NK-92 (cell line): Measurements from ENCODE around the gene PCDHGA7.
"Not testable (repeated sequence)": the region's sequence is repeated elsewhere in the genome, so short reads cannot be mapped to it uniquely, and the experiment has no call there.

ENCODE experiments used
- DNase-seq: peaks from one replicate; lab custom pipeline; 2025; ENCODE audit not compliant: unreplicated experiment; lab: John Stamatoyannopoulos, UW

The PCDHGA7 gene

DNA sequence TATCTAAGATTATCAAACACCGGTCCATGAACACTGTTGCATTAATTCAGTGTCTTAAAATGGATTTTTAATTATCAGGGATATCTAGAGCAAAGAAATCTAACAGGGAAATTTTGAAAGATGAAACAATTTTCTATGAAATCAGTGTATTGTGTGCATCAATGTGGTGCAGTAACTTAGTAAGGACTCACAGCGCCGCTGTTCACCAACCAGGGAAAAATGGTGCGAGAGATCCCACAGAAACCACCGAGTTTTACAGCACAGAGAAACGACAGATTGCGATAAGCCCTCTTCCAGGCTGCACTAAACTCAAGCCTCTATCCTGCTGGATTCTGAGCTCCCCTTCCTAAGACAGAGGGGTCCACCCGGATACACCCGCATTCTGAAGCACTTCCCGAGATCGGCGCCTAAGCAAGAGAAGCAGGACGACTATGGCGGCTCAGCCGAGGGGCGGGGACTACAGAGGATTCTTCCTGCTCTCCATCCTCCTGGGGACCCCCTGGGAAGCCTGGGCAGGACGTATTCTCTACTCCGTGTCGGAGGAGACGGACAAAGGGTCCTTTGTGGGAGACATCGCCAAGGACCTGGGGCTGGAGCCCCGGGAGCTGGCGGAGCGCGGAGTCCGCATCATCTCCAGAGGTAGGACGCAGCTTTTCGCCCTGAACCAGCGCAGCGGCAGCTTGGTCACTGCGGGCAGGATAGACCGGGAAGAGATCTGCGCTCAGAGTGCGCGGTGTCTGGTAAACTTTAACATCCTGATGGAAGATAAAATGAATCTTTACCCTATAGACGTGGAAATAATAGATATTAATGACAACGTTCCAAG is at the start of gene PCDHGA7:
Gene PCDHGA7 (plus strand): TSS at position 274 of the 826 bp plus-strand sequence. CDS start 158 bp downstream, at position 432.
- DNase-seq, result no peak

DNA sequence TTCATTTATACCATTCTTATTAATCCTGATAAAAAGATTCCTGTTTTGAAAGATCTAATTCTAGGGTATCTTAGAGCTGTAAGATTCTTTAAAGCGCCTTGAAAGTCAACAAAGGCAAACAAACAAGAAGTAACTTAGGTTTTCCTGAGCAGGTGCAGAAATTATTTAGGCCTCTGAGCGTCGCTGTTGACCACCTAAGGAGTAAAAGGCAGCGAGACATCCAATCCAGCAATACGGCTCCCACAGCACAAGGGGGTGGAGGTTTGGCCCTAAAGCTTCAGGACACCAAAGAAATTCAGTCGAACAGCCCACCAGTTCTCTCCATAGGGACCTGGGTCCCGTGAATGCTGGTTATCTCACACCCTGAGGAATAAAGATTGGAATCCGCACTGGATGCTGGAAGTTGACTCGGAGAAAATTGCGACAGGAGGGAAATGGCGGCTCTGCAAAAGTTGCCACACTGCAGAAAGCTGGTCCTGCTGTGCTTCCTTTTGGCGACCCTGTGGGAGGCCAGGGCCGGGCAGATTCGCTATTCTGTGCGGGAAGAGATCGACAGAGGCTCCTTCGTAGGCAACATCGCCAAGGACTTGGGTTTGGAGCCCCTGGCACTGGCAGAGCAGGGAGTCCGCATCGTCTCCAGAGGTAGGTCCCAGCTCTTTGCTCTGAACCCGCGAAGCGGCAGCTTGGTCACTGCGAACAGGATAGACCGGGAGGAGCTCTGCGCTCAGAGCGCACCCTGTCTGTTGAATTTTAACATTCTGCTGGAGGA is 43.8 kb upstream of the PCDHGA7 start, which contains the start of gene PCDHGA2:
Gene PCDHGA2 (plus strand): TSS at position 223 of the 769 bp plus-strand sequence.
- DNase-seq, result no peak

DNA sequence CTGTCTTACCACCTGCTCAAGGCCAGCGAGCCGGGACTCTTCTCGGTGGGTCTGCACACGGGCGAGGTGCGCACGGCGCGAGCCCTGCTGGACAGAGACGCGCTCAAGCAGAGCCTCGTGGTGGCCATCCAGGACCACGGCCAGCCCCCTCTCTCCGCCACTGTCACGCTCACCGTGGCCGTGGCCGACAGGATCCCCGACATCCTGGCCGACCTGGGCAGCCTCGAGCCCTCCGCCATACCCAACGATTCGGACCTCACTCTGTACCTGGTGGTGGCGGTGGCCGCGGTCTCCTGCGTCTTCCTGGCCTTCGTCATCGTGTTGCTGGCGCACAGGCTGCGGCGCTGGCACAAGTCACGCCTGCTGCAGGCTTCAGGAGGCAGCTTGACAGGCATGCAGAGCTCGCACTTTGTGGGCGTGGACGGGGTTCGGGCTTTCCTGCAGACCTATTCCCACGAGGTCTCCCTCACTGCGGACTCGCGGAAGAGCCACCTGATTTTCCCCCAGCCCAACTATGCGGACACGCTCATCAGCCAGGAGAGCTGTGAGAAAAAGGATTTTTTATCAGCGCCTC is 41.7 kb upstream of the PCDHGA7 start:
- not testable (repeated sequence) for DNase-seq

DNA sequence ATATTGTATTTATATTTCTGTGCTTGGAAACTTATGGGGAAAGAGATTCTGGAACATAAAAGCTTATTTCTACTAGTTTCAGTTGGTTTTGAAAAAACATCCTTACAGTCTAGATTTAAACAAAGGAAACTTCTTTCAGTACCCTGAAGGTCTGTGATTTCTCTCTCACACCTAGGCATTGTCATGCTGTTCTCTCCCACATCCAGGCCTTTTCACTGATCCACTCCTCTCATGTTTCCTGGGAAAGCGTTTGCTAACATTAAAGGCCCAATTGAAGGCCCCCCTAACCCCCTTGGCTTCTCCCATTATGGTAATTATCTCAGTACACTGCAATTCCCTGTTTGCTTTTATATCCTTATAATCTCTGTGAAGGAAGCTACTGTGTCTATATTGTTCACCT is 39.8 kb upstream of the PCDHGA7 start:
- no peak for DNase-seq

DNA sequence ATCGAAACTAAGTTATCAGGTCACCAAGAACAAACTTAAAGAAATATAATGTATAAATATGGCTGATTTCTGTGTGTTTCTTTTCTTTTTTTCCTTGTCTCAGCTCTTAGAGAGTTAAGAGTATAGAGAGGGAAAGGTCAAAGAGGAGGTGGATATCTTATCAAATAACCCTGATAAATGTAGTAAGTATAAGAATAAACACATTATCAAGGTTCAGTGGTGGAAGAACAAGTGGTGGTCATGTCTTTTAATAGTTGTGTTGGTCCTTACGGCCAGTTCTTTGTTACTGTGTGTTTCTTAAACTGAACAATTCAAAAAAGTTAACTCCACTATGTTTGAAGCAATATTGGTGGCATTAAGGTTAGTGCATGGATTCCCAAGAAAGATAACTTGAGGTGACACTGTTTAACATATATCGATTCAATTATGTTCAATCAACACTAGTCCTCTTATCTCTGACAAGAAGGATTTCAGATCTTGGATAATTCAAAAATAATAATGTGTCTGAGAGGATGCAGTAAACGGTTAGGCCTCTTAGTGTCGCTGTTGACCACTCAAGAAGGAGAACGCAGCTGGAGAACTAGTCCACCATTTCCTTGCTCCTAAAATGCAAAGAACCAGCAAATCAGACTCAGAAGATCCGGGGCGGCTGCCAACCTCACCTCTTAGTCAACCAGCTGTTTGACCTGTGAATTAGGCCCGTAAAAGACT is 39.1 kb upstream of the PCDHGA7 start, which contains the start of gene PCDHGA3:
Gene PCDHGA3 (plus strand): TSS at position 588 of the 711 bp plus-strand sequence. CDS start 205 bp downstream, outside the sequence.
- DNase-seq, result no peak

DNA sequence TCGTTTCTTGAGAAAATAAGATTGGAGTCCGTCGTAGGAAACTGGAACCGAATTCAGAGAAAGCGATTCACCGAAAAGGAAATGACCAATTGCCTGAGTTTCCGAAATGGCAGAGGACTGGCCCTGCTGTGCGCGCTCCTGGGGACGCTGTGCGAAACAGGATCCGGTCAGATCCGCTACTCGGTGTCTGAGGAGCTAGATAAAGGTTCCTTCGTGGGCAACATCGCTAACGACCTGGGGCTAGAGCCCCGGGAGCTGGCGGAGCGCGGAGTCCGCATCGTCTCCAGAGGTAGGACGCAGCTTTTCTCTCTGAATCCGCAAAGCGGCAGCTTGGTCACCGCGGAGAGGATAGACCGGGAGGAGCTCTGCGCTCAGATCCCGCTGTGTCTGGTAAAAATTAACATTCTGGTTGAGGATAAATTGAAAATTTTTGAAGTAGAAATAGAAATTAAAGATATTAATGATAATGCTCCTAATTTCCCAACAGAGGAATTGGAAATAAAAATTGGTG is 38.5 kb upstream of the PCDHGA7 start:
- DNase-seq, result no peak

DNA sequence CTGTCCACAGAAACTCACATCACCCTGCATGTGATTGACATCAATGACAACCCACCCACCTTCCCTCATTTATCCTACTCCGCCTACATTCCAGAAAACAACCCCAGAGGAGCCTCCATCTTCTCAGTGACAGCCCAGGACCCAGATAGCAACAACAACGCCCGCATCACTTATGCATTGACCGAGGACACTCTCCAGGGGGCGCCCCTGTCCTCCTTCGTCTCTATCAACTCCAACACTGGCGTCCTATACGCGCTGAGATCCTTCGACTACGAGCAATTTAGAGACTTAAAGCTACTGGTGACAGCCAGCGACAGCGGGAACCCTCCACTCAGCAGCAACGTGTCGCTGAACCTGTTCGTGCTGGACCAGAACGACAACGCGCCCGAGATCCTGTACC is 37.2 kb upstream of the PCDHGA7 start:
- DNase-seq, result no peak

DNA sequence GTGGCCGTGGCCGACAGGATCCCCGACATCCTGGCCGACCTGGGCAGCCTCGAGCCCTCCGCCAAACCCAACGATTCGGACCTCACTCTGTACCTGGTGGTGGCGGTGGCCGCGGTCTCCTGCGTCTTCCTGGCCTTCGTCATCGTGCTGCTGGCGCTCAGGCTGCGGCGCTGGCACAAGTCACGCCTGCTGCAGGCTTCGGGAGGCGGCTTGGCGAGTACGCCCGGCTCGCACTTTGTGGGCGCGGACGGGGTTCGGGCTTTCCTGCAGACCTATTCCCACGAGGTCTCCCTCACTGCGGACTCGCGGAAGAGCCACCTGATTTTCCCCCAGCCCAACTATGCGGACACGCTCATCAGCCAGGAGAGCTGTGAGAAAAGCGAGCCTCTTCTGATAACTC is 36.5 kb upstream of the PCDHGA7 start:
- not testable (repeated sequence) for DNase-seq

DNA sequence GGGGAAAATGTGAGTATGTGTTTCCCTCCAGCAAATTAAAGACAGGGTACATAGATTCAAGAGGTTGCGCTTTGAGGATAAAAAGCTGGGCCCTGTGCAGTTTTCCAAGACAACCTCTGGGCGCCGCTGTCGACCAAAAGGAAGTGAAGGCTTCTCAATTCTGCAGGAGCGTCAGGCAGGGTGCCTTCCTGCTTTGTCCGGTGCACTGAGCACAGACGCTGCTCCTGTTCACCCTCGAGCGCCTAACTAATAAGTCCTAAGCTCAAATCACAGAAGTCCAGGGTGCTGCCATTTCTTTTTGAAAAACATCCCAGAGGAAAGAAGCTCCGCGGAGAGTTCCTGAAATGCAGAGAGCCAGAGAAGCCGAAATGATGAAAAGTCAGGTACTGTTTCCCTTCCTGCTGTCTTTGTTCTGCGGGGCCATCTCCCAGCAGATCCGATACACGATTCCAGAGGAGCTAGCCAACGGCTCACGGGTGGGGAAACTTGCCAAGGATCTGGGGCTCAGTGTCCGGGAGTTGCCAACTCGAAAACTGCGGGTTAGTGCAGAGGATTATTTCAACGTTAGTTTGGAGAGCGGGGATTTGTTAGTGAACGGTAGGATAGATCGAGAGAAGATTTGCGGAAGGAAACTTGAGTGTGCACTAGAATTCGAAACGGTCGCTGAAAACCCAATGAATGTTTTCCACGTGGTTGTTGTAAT is 32.5 kb upstream of the PCDHGA7 start, which contains the start of gene PCDHGB1:
Gene PCDHGB1 (plus strand): TSS at position 183 of the 703 bp plus-strand sequence. CDS start 162 bp downstream, at position 345.
- DNase-seq, result no peak

DNA sequence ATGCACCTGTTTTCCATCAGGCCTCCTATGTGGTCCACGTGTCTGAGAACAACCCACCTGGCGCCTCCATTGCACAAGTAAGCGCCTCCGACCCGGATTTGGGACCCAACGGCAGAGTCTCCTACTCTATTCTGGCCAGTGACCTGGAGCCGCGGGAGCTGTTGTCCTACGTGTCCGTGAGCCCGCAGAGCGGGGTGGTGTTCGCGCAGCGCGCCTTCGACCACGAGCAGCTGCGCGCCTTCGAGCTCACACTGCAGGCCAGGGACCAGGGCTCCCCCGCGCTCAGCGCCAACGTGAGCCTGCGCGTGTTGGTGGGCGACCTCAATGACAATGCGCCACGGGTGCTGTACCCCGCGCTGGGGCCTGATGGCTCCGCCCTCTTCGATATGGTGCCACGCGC is 31.0 kb upstream of the PCDHGA7 start:
- no peak for DNase-seq

DNA sequence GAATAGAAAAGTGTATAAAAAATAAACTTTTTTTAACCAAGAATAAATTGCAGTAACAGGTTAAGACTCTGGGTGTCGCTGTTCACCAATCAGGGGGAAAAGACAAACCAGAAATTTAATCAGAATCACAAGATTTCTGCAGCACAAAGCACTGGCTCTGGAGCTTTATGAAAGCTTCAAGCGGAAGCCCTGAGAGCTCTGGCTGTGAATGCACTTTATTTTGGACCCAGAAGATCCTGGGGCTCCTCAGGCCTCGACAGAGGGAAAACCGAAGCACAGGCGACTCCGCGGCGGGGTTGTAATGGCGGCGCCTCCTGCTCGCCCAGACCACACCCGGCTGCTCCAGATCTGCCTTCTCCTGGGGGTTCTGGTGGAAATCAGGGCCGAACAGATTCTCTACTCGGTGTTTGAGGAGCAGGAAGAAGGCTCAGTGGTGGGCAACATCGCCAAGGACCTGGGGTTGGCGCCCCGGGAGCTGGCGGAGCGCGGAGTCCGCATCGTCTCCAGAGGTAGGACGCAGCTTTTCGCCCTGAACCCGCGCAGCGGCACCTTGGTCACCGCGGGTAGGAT is 27.6 kb upstream of the PCDHGA7 start, which contains the start of gene PCDHGA4:
Gene PCDHGA4 (plus strand): TSS at position 122 of the 570 bp plus-strand sequence. CDS start 87 bp downstream, at position 209.
- no peak for DNase-seq

DNA sequence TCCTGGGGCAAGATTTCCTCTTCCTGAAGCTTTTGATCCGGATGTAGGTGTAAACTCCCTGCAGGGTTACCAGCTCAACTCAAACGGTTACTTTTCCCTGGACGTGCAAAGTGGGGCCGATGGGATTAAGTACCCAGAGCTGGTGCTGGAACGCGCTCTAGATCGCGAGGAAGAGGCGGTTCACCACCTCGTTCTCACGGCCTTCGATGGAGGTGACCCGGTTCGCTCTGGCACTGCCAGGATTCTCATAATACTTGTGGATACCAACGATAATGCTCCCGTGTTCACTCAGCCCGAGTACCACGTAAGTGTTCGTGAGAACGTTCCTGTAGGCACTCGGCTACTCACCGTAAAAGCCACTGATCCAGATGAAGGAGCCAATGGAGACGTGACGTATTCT is 26.9 kb upstream of the PCDHGA7 start:
- no peak for DNase-seq

DNA sequence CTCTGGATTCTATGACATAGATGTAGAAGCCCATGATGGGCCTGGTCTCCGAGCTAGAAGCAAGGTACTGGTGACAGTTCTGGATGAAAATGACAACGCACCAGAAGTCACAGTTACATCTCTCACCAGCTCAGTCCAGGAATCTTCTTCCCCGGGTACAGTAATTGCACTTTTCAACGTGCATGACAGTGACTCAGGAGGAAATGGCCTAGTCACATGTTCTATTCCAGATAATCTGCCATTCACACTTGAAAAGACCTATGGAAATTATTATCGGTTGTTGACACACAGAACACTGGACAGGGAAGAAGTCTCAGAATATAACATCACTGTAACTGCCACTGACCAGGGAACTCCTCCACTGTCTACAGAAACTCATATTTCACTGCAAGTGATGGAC is 26.4 kb upstream of the PCDHGA7 start:
- DNase-seq, result no peak

DNA sequence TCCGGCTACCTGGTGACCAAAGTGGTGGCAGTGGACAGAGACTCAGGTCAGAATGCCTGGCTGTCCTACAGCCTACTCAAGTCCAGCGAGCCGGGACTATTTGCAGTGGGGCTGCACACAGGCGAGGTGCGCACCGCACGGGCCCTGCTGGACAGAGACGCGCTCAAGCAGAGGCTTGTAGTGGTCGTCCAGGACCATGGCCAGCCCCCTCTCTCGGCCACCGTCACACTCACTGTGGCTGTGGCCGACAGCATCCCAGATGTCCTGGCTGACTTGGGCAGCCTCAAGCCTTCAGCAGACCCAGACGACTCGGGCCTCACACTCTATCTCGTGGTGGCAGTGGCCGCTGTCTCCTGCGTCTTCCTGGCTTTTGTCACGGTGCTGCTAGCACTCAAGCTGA is 25.6 kb upstream of the PCDHGA7 start:
- DNase-seq, result no peak

DNA sequence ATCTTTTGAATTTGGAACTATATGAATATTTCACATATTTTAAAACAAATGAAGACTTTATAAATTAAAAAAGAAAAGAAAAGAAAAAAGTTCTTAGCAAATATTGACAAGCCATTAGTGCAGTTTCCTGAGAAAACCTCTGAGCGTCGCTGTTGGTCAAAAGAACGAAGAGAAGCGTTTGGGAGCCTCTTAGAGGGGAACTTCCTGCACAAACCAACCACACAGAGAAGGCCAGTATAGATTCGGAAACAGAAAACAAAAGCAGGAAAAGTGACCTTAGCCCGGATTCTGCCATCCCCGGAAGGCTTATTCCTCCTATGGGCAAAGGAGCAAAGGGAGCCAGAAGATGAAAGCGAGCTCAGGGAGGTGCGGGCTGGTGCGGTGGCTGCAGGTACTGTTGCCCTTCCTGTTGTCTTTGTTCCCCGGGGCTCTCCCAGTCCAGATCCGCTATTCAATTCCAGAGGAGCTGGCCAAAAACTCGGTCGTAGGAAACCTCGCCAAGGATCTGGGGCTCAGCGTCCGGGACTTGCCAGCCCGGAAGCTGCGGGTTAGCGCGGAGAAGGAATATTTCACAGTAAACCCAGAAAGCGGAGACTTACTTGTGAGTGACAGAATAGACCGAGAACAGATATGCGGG is 22.6 kb upstream of the PCDHGA7 start, which contains the start of gene PCDHGB2:
Gene PCDHGB2 (plus strand): TSS at position 205 of the 637 bp plus-strand sequence. CDS start 142 bp downstream, at position 347.
- DNase-seq, result no peak

DNA sequence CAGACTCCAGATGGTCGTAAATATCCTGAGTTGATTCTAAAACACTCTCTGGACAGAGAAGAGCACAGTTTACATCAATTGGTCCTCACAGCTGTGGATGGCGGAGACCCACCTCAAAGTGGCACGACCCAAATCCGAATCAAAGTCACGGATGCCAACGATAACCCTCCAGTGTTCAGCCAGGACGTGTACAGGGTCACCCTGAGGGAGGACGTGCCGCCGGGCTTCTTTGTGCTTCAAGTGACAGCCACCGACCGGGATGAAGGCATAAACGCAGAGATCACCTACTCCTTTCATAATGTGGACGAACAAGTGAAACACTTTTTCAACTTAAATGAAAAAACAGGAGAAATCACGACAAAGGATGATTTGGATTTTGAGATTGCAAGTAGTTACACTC is 21.9 kb upstream of the PCDHGA7 start:
- no peak for DNase-seq

DNA sequence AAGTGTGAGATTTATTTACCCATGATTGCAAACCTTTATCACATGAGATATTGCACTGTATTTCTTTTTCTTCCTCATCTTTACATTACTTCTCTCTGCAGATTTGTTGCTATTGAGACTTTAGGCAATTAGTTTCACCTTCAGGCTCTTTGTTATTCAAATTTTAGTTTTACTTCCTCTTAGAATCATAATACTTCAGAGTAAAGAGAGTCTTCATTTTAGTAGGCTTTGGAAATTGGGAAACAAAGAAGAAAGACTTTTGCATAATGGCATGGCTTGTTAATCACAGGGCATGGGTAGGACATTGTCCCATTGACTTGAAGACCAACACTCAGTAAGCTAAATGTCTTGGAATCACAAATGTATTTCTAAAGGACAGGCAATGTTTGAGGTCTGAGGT is 19.8 kb upstream of the PCDHGA7 start:
- no peak for DNase-seq

DNA sequence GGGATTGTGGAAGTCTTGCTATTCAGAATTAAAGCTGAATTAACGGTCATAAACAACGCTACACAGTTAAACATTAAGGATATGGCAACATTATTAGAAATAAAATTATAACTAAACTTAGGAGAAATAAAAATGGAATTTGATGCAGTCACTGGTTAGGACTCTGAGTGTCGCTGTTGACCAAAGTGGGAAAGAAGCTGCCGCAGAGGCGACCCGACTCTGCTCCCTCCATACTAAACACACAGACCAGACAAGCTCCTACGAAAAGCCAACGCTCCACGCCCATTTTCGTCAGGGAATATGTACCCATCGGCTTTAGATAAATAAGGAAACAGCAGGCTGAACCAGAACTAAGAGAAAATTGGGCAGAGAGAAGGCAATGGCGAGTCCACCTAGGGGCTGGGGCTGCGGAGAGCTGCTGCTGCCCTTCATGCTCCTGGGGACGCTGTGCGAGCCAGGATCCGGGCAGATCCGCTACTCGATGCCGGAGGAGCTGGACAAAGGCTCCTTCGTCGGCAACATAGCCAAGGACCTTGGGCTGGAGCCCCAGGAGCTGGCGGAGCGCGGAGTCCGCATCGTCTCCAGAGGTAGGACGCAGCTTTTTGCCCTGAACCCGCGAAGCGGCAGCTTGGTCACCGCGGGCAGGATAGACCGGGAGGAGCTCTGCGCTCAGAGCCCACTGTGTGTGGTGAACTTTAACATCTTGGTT is 18.4 kb upstream of the PCDHGA7 start, which contains the start of gene PCDHGA5:
Gene PCDHGA5 (plus strand): TSS at position 211 of the 709 bp plus-strand sequence. CDS start 169 bp downstream, at position 380.
- DNase-seq, result no peak
